Heart left ventricle (tissue), 16 donors: ENCODE results near the gene PODXL2. TPM values are rescaled to one million over a fixed set of nuclear protein-coding genes. Genes with fewer than 3 reads are reported as not detected.

Experiments used
- ATAC-seq, 4 donors: fragments of 200-7000 bp; cut with Tn5 transposase; one replicate each; pipeline ENCODE4 v1.9.1; 2020 to 2022; ENCODE audit warnings: moderate library complexity in 4 of 4, mild to moderate bottlenecking in 3 of 4, moderate number of reproducible peaks in 1 of 4
- DNase-seq, 5 donors: peaks; one replicate each; pipeline ENCODE4 v3.0.0-alpha.2; 2020
- H3K27ac ChIP-seq, 12 donors: fragments of 200-600 bp; sonication (generic) in 4 of 12; one replicate each; pipeline versions ENCODE4 v1.5.0 to v1.8.0; 2016 to 2022; ENCODE audit warnings: mild to moderate bottlenecking in 2 of 12
- H3K27me3 ChIP-seq, 9 donors: fragments of 200-600 bp; sonication (generic) in 2 of 9; one replicate each; pipeline versions ENCODE4 v1.5.1 to v1.8.0; 2016 to 2022; ENCODE audit warnings: mild to moderate bottlenecking in 3 of 9
- H3K36me3 ChIP-seq, 9 donors: fragments of 200-600 bp; sonication (generic) in 2 of 9; one replicate each; pipeline versions ENCODE4 v1.5.0 to v1.8.0; 2018 to 2022; ENCODE audit warnings: mild to moderate bottlenecking in 2 of 9
- H3K4me1 ChIP-seq, 12 donors: fragments of 200-600 bp; sonication (generic) in 4 of 12; one replicate each; pipeline versions ENCODE4 v1.5.0 to v1.8.0; 2016 to 2022; ENCODE audit warnings: mild to moderate bottlenecking in 3 of 12
- H3K4me3 ChIP-seq, 12 donors: fragments of 200-600 bp; sonication (generic) in 4 of 12; one replicate each; pipeline versions ENCODE4 v1.5.0 to v1.8.0; 2017 to 2022; ENCODE audit warnings: mild to moderate bottlenecking in 9 of 12, moderate library complexity in 4 of 12
- H3K9me3 ChIP-seq, 12 donors: fragments of 200-600 bp; sonication (generic) in 4 of 12; one replicate each; pipeline versions ENCODE4 v1.5.0 to v1.8.0; 2016 to 2022; ENCODE audit warnings: mild to moderate bottlenecking in 1 of 12
- POLR2A ChIP-seq, 2 donors: fragments of 450-650 bp; IDR thresholded peaks; one replicate each; pipeline ENCODE4 v1.6.1; 2017; ENCODE audit warnings: antibody characterized with exemption in 2 of 2, mild to moderate bottlenecking in 2 of 2, moderate library complexity in 2 of 2
- WGBS, 4 donors: extraction: QIAGEN DNeasy Blood & Tissue Kit in 2 of 4; methylation state at CpG; one replicate each; pipeline versions ENCODE4 v1.1.5 to v1.1.7; 2013 to 2018; 5-methylcytosine and 5-hydroxymethylcytosine counted together
- intact Hi-C, 10 donors: fragments of 100-400 bp; cut with DNase I; formaldehyde crosslinking; loops; one replicate each; pipeline versions ENCODE4 v1.11.1 to v1.14.2; 2022
- polyA plus RNA-seq, 2 donors: library from polyadenylated mRNA; stranded (reverse); fragments of 200-250 nt; gene quantifications; one replicate each; pipeline ENCODE4 v1.2.3, GENCODE V29; 2013
- total RNA-seq, 9 donors: library from RNA; depleted of rRNA in 2 of 9; stranded (reverse); fragments of >200 nt in 2 of 9; fragmentation: NEBNext Ultra II Directional in 3 of 9; extraction: Animal tissue kit (Norgen Biotek cat#: 25700) in 3 of 9; gene quantifications; one replicate each; pipeline versions ENCODE4 v1.1.0 to v1.2.4, GENCODE V29; 2016 to 2023
- TF ChIP-seq, protein P1 (sequence below), 12 donors: fragments of 200-600 bp; sonication (generic) in 4 of 12; IDR thresholded peaks; one replicate each; pipeline versions ENCODE4 v1.5.0 to v1.8.0; 2018 to 2022; ENCODE audit warnings: antibody characterized with exemption in 12 of 12, mild to moderate bottlenecking in 5 of 12
- donor health status: ischemic (EF 13 %, LVEDD 7.1; RV severe dilation, severe dysfunction).
- donor health status: healthy with polysubstance abuse.
- donor health status: DM: no; HTN: yes; CAD: no.
- donor health status: DM: no; HTN: no; CAD: no.
- donor health status: ischemic (EF 25% LVEDD 6.9; RV normal size, moderate dysfunction).
- donor health status: ischemic (EF 25% LVEDD 5.7; RV mildly dilated, moderate dysfunction).
- donor health status: healthy.
- donor health status: DM: yes; HTN: yes; CAD: no.
- donor health status: ischemic (EF 35%, LVEDD 5.7; RV mildly dilated, moderate dysfunction).
- donor health status: nonischemic (EF 11% LVEDD 7.7; RV severe dilation, severe dysfunction).
- donor health status: DM: yes; HTN: yes; CAD: no.
- donor health status: PGD.
- donor health status: ischemic (EF 29% LVEDD 5.4; RV normal size, mild dysfunction).
- donor health status: nonischemic (EF 23%, LVEDD 6.1; RV moderate dilation, normal function).

The PODXL2 gene
- total and polyA plus RNA-seq, 11 donors, result 0.72 to 4.1 (median 2.1) TPM

DNA sequence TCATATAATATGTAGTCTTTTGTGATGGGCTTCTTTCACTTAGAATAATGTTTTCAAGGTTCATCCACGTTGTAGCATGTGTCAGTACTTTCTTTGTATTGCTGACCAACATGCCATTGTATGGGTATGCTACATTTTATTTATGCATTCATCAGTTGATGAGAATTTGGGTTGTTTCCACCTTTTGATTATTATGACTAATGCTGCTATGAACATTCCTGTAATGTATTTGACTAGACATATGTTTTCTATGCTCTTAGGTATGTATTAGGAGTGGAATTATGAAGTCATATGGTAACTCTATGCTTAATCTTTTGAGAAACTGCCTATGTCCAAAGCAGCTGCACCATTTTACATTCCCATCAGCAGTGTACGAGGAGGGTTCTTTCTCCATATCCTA lies 3.2 kb upstream of the PODXL2 start:
- DNase-seq (no peak), ATAC-seq (no peak)
- Histone ChIP-seq H3K27me3 (peaks cover 0 to 16% (median 0%) of the 10 kb centered on the region in 9 donors), H3K4me1 (peaks cover 0 to 15% (median 11%) of the 10 kb centered on the region in 12 donors), H3K9me3 (no peaks in the 10 kb centered on the region), H3K36me3 (peaks cover 0 to 16% (median 7%) of the 10 kb centered on the region in 9 donors), H3K4me3 (no peak overlapping the region), H3K27ac (no peak overlapping the region)
- 44 to 57% (median 52%) methylated on average over 2 of the region's 2 CpGs for WGBS, 4 donors
- TF ChIP-seq POLR2A (IDR thresholded peaks at IDR 0.05), result no peak
- TF ChIP-seq, protein P1, sequence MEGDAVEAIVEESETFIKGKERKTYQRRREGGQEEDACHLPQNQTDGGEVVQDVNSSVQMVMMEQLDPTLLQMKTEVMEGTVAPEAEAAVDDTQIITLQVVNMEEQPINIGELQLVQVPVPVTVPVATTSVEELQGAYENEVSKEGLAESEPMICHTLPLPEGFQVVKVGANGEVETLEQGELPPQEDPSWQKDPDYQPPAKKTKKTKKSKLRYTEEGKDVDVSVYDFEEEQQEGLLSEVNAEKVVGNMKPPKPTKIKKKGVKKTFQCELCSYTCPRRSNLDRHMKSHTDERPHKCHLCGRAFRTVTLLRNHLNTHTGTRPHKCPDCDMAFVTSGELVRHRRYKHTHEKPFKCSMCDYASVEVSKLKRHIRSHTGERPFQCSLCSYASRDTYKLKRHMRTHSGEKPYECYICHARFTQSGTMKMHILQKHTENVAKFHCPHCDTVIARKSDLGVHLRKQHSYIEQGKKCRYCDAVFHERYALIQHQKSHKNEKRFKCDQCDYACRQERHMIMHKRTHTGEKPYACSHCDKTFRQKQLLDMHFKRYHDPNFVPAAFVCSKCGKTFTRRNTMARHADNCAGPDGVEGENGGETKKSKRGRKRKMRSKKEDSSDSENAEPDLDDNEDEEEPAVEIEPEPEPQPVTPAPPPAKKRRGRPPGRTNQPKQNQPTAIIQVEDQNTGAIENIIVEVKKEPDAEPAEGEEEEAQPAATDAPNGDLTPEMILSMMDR (IDR thresholded peaks at IDR 0.05), result no peak
- intact Hi-C loops, result no loop called here

DNA sequence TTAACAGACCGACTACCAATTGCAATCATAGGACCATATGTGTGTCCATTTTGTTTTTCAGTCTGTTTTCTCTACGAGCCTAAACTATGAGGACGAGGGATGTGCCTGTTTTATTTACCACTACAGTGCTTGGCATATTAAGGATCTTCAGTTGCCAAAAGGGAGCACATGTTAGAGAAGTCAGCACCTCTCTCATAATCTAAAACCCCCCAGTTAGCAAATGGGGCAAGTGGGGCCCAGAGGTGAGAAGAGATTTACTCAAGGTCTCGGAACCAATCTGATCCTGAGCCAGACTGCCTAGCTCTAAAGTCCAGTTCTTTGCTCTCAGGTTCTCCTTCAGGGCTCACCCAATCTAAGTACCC lies 578 bp upstream of the PODXL2 start:
- peaks cover 0 to 19% (median 0%) of the 10 kb centered on the region in 9 donors for H3K27me3 ChIP-seq
- H3K4me1 ChIP-seq, result peaks cover 0 to 15% (median 11%) of the 10 kb centered on the region in 12 donors
- 59 to 69% (median 64%) methylated on average over 4 of the region's 4 CpGs for WGBS, 4 donors
- H3K36me3 ChIP-seq, result no peaks in the 10 kb centered on the region
- intact Hi-C loops, result no loop called here
- no peak for DNase-seq
- H3K9me3 ChIP-seq, result no peaks in the 10 kb centered on the region
- H3K4me3 ChIP-seq, result no peak overlapping the region
- no peak for ATAC-seq
- TF ChIP-seq, protein P1 (IDR thresholded peaks at IDR 0.05), result no peak
- no peak for TF ChIP-seq POLR2A (IDR thresholded peaks at IDR 0.05)
- no peak overlapping the region for H3K27ac ChIP-seq

DNA sequence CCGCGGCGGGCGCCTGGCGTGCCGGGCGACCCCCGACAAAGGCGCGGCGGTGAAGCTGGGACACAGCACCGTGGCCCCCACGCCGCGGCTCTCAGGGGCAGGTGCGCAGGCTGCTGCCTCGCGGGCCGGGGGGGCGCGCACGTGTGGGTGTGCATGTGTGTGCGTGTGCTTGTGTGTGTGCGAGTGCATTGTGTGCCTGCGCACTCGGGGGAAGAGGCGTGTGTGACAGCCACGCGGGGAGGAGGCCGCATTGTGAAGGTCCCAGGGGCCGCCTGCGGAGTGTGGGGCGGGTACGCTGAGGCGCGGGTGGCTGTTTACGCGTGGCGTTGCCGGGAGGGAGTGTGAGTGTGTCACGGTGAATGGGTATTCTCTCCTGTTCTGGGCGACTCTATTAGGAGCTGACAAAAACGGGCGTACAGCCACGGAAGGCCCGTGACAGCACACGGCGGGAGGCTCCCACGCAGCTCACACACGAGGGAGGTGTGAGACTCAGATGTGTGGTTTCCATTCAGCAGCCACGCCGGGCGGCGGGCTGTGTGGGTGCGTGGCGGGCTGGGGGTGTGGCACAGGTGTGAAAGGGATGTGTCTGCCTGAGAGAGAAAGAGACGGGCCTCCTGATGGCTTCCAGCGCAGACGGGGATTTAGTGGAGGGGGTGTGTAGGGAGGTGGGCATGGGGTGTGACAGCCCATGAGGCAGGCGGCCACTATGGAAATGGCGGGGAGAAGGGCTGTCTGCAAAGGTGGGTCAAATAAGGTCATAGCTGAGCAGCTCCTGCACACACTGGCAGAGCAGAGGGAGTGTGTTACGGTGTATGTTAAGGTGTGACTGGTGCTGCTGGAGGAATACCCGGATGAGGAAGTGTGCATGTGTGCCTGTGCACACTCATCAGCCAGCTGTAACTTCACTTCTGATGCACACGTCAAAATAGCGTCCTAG lies 750 bp downstream of the PODXL2 start:
- no peak for TF ChIP-seq POLR2A (IDR thresholded peaks at IDR 0.05)
- TF ChIP-seq, protein P1 (IDR thresholded peaks at IDR 0.05), result no peak
- intact Hi-C loops, result no loop called here
- 21 to 29% (median 24%) methylated on average over 52 to 65 of the region's 65 CpGs for WGBS, 4 donors
- Histone ChIP-seq H3K4me3 (peak overlapping the region in 11 of 12 donors; percentile 31 to 64 (median 58)), H3K27ac (no peak overlapping the region), H3K27me3 (peaks cover 0 to 19% (median 0%) of the 10 kb centered on the region in 9 donors), H3K36me3 (no peaks in the 10 kb centered on the region), H3K9me3 (no peaks in the 10 kb centered on the region), H3K4me1 (peaks cover 0 to 15% (median 11%) of the 10 kb centered on the region in 12 donors)
- DNase-seq (no peak), ATAC-seq (peak in 2 of 4 donors; percentile 6 to 27)
